ENCODE results near the gene SPSB4.

DNA sequence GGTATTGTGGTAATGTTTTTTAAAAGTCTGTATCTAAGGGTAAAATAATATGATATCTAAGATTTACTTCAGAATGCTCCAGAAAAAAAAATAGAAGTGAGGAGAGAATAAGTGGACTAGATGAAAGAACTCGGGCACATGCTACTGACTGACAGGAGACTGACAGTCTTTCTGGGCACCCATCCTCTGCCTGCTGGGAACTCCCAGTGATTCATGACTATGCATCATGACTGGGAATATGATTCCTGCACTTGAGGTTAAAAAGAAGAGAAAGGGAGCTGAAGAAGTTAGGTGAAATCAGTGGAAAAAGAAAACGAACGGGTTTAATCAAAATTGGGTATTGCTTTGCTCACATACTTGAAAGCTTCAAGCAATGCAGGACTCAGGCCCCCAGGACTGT is 35.7 kb upstream of the SPSB4 start:
- TF ChIP-seq TAF1 (IDR thresholded peaks at IDR 0.05; ENCODE audit: low read depth, low read length) = no peak
- no peak for TF ChIP-seq POLR2AphosphoS5 (IDR thresholded peaks at IDR 0.05; ENCODE audit: low read depth, low read length)
- TF ChIP-seq PHF8 (conservative IDR thresholded peaks at IDR 0.05; ENCODE audit: low read depth, low read length) = no peak
- TF ChIP-seq CREB1 (IDR thresholded peaks at IDR 0.05) = no peak
- no peak for TF ChIP-seq SAP30 (IDR thresholded peaks at IDR 0.05; ENCODE audit: insufficient read depth, insufficient replicate concordance, low read length)
- no peak for TF ChIP-seq RFX5 (IDR thresholded peaks at IDR 0.05; ENCODE audit: borderline replicate concordance, low read depth, low read length)
- TF ChIP-seq EZH2 (IDR thresholded peaks at IDR 0.05; ENCODE audit: low read depth, low read length, severe bottlenecking) = no peak
- TF ChIP-seq SRF (IDR thresholded peaks at IDR 0.05; ENCODE audit: low read depth, low read length) = no peak
- TF ChIP-seq CTCF (IDR thresholded peaks at IDR 0.05; ENCODE audit: control extremely low read depth in 1 of 3, insufficient read depth in 1 of 3, low read depth in 1 of 3, low read length in 3 of 3) = no peak

Data from H1 (cell line).